Tracheal epithelial cell (primary cell): ENCODE data around the gene POMGNT2. TPM values are rescaled to one million over a fixed set of nuclear protein-coding genes. Genes with fewer than 3 reads are reported as not detected.

Source experiments
- total RNA-seq: library from RNA; depleted of rRNA; stranded (reverse); fragments of >200 nt; gene quantifications from 2 replicates; pipeline ENCODE4 v1.2.1, GENCODE V29; 2014

POMGNT2 gene
- total RNA-seq: 6.3 and 9.8 TPM in 2 replicates

GRCh38 chr3:43105596-43106292, at the start of gene POMGNT2:
Gene POMGNT2 (minus strand): TSS chr3:43106079. CDS start chr3:43081431, 24,648 bp downstream.

Other genes with a start within 250 kb of the POMGNT2 start
- not detected in 2 replicates for gene CYP8B1, start 230.2 kb downstream of the POMGNT2 start, total RNA-seq
- gene ZNF662, start 199.9 kb downstream of the POMGNT2 start, total RNA-seq: 0.96 and 1.1 TPM in 2 replicates
- 0.48 and 2.6 TPM in 2 replicates for gene GASK1A, start 126.8 kb downstream of the POMGNT2 start, total RNA-seq
- gene SNRK, start 180.5 kb upstream of the POMGNT2 start, total RNA-seq: 21.4 and 27.9 TPM in 2 replicates